Kidney epithelial cell (primary cell): ENCODE measurements around the gene LGALS3BP. TPM values are rescaled to one million over a fixed set of nuclear protein-coding genes. Genes with fewer than 3 reads are reported as not detected.

Experiments used
- DNase-seq: peaks from one replicate; pipeline ENCODE4 v3.0.0-alpha.2; 2010; ENCODE audit warnings: low read depth
- H3K27me3 ChIP-seq: 2 replicates; pipeline ENCODE4 v1.6.0; 2011; ENCODE audit warnings: low read length; ENCODE audit not compliant: control insufficient read depth, insufficient read depth
- H3K36me3 ChIP-seq: 2 replicates; pipeline ENCODE4 v1.5.1; 2011; ENCODE audit warnings: low read length; ENCODE audit not compliant: control insufficient read depth, insufficient read depth
- H3K4me3 ChIP-seq: 2 replicates; pipeline ENCODE4 v1.5.1; 2011; ENCODE audit warnings: low read depth, mild to moderate bottlenecking, control low read depth, low read length
- CTCF ChIP-seq: IDR thresholded peaks from 2 replicates; pipeline ENCODE4 v1.5.1; 2011; ENCODE audit warnings: mild to moderate bottlenecking, moderate library complexity, low read length, control low read depth, inconsistent platforms; ENCODE audit not compliant: insufficient read depth, poor library complexity, severe bottlenecking
- total RNA-seq: library from RNA; depleted of rRNA; stranded (reverse); fragments of >200 nt; gene quantifications from 2 replicates; pipeline ENCODE4 v1.2.3, GENCODE V29; 2015

The LGALS3BP gene
- total RNA-seq, 1 donor from 2014 or later, result 283 TPM

GRCh38 chr17:78992542-78993212 lies 13.0 kb upstream of the LGALS3BP start:
- no peak overlapping the region for H3K4me3 ChIP-seq
- no peak for TF ChIP-seq CTCF
- DNase-seq, result no peak
- peaks cover 2% of the 10 kb centered on the region for H3K36me3 ChIP-seq
- no peaks in the 10 kb centered on the region for H3K27me3 ChIP-seq

GRCh38 chr17:78991906-78992532 lies 12.3 kb upstream of the LGALS3BP start:
- TF ChIP-seq CTCF, result no peak
- DNase-seq, result no peak
- H3K36me3 ChIP-seq, result peaks cover 2% of the 10 kb centered on the region
- H3K4me3 ChIP-seq, result no peak overlapping the region
- H3K27me3 ChIP-seq, result no peaks in the 10 kb centered on the region

- Histone ChIP-seq H3K27me3 (no peaks in the 10 kb centered on the region), H3K4me3 (no peak overlapping the region), H3K36me3 (peaks cover 2% of the 10 kb centered on the region)
- DNase-seq, result no peak
- no peak for TF ChIP-seq CTCF
Observed at GRCh38 chr17:78991017-78991738, 11.5 kb upstream of the LGALS3BP start.

GRCh38 chr17:78990349-78991016 lies 10.8 kb upstream of the LGALS3BP start:
- DNase-seq, result no peak
- peaks cover 2% of the 10 kb centered on the region for H3K36me3 ChIP-seq
- H3K4me3 ChIP-seq, result no peak overlapping the region
- H3K27me3 ChIP-seq, result no peaks in the 10 kb centered on the region
- TF ChIP-seq CTCF, result no peak

GRCh38 chr17:78988152-78988551 lies 8.4 kb upstream of the LGALS3BP start:
- Histone ChIP-seq H3K27me3 (no peaks in the 10 kb centered on the region), H3K4me3 (no peak overlapping the region), H3K36me3 (peaks cover 2% of the 10 kb centered on the region)
- TF ChIP-seq CTCF, result no peak
- DNase-seq, result no peak
